ENCODE data around the gene POLR3K.
"Not testable (repeated sequence)": the region's sequence is repeated elsewhere in the genome, so short reads cannot be mapped to it uniquely, and the experiment has no call there.

POLR3K gene

GRCh38 chr16:63998-64913 lies 10.8 kb upstream of the POLR3K start:
- no peak for DNase-seq

- DNase-seq = no peak
These were observed 10.1 kb upstream of the POLR3K start for GRCh38 chr16:63466-63865.

- no peak for DNase-seq
These were observed 9.6 kb upstream of the POLR3K start for GRCh38 chr16:62968-63391.

- DNase-seq = no peak
These were observed 9.0 kb upstream of the POLR3K start for GRCh38 chr16:62283-62967.

GRCh38 chr16:61879-62281 lies 8.5 kb upstream of the POLR3K start:
- DNase-seq = no peak

GRCh38 chr16:60929-61878 lies 7.8 kb upstream of the POLR3K start:
- no peak for DNase-seq

GRCh38 chr16:60166-60565 lies 6.8 kb upstream of the POLR3K start:
- no peak for DNase-seq

GRCh38 chr16:59440-60059 lies 6.1 kb upstream of the POLR3K start:
- no peak for DNase-seq

GRCh38 chr16:58491-59439 lies 5.4 kb upstream of the POLR3K start:
- DNase-seq = no peak

GRCh38 chr16:57711-58110 lies 4.3 kb upstream of the POLR3K start:
- no peak for DNase-seq

GRCh38 chr16:56231-56927 lies 3.0 kb upstream of the POLR3K start:
- DNase-seq = no peak

- DNase-seq = no peak
These were observed 2.2 kb upstream of the POLR3K start for GRCh38 chr16:55571-56136.

- no peak for DNase-seq
These were observed 801 bp upstream of the POLR3K start for GRCh38 chr16:54237-54581.

GRCh38 chr16:50769-51591 lies 2.4 kb downstream of the POLR3K start:
- DNase-seq = no peak

- no peak for DNase-seq
These were observed 6.2 kb downstream of the POLR3K start for GRCh38 chr16:47234-47633.

- DNase-seq = not testable (repeated sequence)
These were observed 6.9 kb downstream of the POLR3K start for GRCh38 chr16:46510-46909.

- DNase-seq = no peak
These were observed 8.0 kb downstream of the POLR3K start for GRCh38 chr16:45454-45853.

GRCh38 chr16:44655-45054 lies 8.8 kb downstream of the POLR3K start:
- no peak for DNase-seq

GRCh38 chr16:43294-43693 lies 10.1 kb downstream of the POLR3K start:
- DNase-seq = no peak

- DNase-seq = no peak
These were observed 10.7 kb downstream of the POLR3K start for GRCh38 chr16:42691-43090.
